ENCODE measurements around the gene NRSN2.

The NRSN2 gene

DNA sequence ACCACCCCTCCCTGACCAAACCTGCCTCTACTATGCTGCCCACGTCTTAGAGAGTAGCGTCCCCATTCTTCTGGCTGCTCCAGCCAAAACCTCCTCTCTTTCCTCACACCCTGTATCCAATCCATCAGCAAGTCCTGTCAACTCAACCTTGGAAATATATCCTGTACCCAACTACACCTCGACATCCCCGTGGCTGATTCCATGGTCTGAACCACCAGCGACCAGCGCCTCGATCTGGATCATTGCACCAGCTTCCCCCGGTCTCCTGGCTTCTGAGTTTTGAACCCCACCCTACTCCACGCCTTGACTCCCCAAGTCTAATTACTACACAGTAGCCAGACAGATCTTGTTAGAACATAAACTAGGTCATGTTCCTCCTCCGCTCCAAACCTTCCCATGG, 9.8 kb downstream of the NRSN2 start:
- no peaks in the 10 kb centered on the region for H3K79me2 ChIP-seq (ENCODE audit: low read length)
- no peaks in the 10 kb centered on the region for H3K9me3 ChIP-seq (replicated peaks; ENCODE audit: insufficient read depth, low read length)
- no peaks in the 10 kb centered on the region for H3K9me2 ChIP-seq (replicated peaks; ENCODE audit: insufficient read depth, low read length)
- TF ChIP-seq, protein P1, sequence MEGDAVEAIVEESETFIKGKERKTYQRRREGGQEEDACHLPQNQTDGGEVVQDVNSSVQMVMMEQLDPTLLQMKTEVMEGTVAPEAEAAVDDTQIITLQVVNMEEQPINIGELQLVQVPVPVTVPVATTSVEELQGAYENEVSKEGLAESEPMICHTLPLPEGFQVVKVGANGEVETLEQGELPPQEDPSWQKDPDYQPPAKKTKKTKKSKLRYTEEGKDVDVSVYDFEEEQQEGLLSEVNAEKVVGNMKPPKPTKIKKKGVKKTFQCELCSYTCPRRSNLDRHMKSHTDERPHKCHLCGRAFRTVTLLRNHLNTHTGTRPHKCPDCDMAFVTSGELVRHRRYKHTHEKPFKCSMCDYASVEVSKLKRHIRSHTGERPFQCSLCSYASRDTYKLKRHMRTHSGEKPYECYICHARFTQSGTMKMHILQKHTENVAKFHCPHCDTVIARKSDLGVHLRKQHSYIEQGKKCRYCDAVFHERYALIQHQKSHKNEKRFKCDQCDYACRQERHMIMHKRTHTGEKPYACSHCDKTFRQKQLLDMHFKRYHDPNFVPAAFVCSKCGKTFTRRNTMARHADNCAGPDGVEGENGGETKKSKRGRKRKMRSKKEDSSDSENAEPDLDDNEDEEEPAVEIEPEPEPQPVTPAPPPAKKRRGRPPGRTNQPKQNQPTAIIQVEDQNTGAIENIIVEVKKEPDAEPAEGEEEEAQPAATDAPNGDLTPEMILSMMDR (IDR thresholded peaks at IDR 0.05; ENCODE audit: low read length): no peak
- H3K27me3 ChIP-seq (replicated peaks; ENCODE audit: insufficient read depth, low read length): no peaks in the 10 kb centered on the region
- H3K4me3 ChIP-seq (ENCODE audit: low read length): no peak overlapping the region
- H3K4me2 ChIP-seq (ENCODE audit: low read depth, low read length): no peak overlapping the region
- no peaks in the 10 kb centered on the region for H3F3A ChIP-seq (ENCODE audit: insufficient read depth, low read length)
- no peak for DNase-seq
- no peaks in the 10 kb centered on the region for H3K36me3 ChIP-seq (replicated peaks; ENCODE audit: insufficient read depth, low read length)
- H4K20me1 ChIP-seq (ENCODE audit: insufficient read depth, low read length): no peaks in the 10 kb centered on the region
- no peak overlapping the region for H3K27ac ChIP-seq (ENCODE audit: low read length)
- 0 out of 2 replicates have a peak, but pooled peaks cover 4% of the 10 kb centered on the region for H3K4me1 ChIP-seq (ENCODE audit: low read length)
- H3K9ac ChIP-seq (ENCODE audit: low read length): no peak overlapping the region
- no peak overlapping the region for H2AFZ ChIP-seq (ENCODE audit: low read length)

GRCh38 chr20:358891-359555, 12.1 kb downstream of the NRSN2 start:
- H3K4me2 ChIP-seq (ENCODE audit: low read depth, low read length): no peak overlapping the region
- H3K9ac ChIP-seq (ENCODE audit: low read length): no peak overlapping the region
- no peak overlapping the region for H2AFZ ChIP-seq (ENCODE audit: low read length)
- H3K36me3 ChIP-seq (replicated peaks; ENCODE audit: insufficient read depth, low read length): no peaks in the 10 kb centered on the region
- H3K79me2 ChIP-seq (ENCODE audit: low read length): no peaks in the 10 kb centered on the region
- no peaks in the 10 kb centered on the region for H3K9me3 ChIP-seq (replicated peaks; ENCODE audit: insufficient read depth, low read length)
- H3K27me3 ChIP-seq (replicated peaks; ENCODE audit: insufficient read depth, low read length): no peaks in the 10 kb centered on the region
- H3K4me1 ChIP-seq (ENCODE audit: low read length): 0 out of 2 replicates have a peak, but pooled peaks cover 5% of the 10 kb centered on the region
- TF ChIP-seq, protein P1 (IDR thresholded peaks at IDR 0.05; ENCODE audit: low read length): no peak
- TF ChIP-seq EZH2phosphoT487 (IDR thresholded peaks at IDR 0.05; ENCODE audit: low read length): no peak
- TF ChIP-seq EZH2 (optimal IDR thresholded peaks at IDR 0.05; ENCODE audit: low read depth, low read length): no peak
- no peaks in the 10 kb centered on the region for H3F3A ChIP-seq (ENCODE audit: insufficient read depth, low read length)
- H3K9me2 ChIP-seq (replicated peaks; ENCODE audit: insufficient read depth, low read length): no peaks in the 10 kb centered on the region
- no peak overlapping the region for H3K27ac ChIP-seq (ENCODE audit: low read length)
- DNase-seq: no peak
- no peak overlapping the region for H3K4me3 ChIP-seq (ENCODE audit: low read length)
- no peaks in the 10 kb centered on the region for H4K20me1 ChIP-seq (ENCODE audit: insufficient read depth, low read length)

DNA sequence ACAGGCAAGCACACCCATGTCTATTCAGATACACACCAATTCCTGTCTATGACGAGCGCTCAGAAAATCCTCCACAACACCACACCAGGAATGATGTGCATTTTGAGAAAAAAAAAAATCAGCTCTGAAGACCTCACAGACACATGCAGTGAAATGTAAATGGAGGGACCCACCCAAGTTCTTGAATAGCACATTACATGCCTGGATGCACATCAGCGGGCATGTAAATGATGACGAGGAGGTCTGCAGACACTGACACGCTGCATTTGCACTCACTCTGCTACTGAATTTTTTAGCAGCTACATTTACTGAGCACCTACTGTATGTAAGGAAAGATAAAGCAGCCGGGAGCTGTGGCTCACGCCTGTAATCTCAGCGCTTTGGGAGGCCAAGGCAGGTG, 14.7 kb downstream of the NRSN2 start:
- Histone ChIP-seq H3K27me3 (replicated peaks; ENCODE audit: insufficient read depth, low read length) (no peaks in the 10 kb centered on the region), H3K4me2 (ENCODE audit: low read depth, low read length) (no peak overlapping the region), H4K20me1 (ENCODE audit: insufficient read depth, low read length) (no peaks in the 10 kb centered on the region), H3F3A (ENCODE audit: insufficient read depth, low read length) (no peaks in the 10 kb centered on the region), H3K79me2 (ENCODE audit: low read length) (no peaks in the 10 kb centered on the region), H3K27ac (ENCODE audit: low read length) (no peak overlapping the region), H3K4me3 (ENCODE audit: low read length) (no peak overlapping the region), H3K9ac (ENCODE audit: low read length) (no peak overlapping the region), H2AFZ (ENCODE audit: low read length) (no peak overlapping the region), H3K9me3 (replicated peaks; ENCODE audit: insufficient read depth, low read length) (no peaks in the 10 kb centered on the region), H3K36me3 (replicated peaks; ENCODE audit: insufficient read depth, low read length) (no peaks in the 10 kb centered on the region), H3K4me1 (ENCODE audit: low read length) (0 out of 2 replicates have a peak, but pooled peaks cover 11% of the 10 kb centered on the region), H3K9me2 (replicated peaks; ENCODE audit: insufficient read depth, low read length) (no peaks in the 10 kb centered on the region)
- DNase-seq: no peak
- no peak for TF ChIP-seq EZH2phosphoT487 (IDR thresholded peaks at IDR 0.05; ENCODE audit: low read length)
- no peak for TF ChIP-seq EZH2 (optimal IDR thresholded peaks at IDR 0.05; ENCODE audit: low read depth, low read length)
- TF ChIP-seq, protein P1 (IDR thresholded peaks at IDR 0.05; ENCODE audit: low read length): no peak
